ENCODE measurements around the gene GALNT4.
A peak's percentile ranks its signal among the peaks of the same experiment; 100 is the strongest.

Gene GALNT4

GRCh38 chr12:89538897-89539296 is 14.3 kb upstream of the GALNT4 start:
- DNase-seq (ENCODE audit: low read depth): no peak
- H3K4me3 ChIP-seq (replicated peaks; ENCODE audit: low read depth, low read length): no peak overlapping the region
- TF ChIP-seq CTCF (IDR thresholded peaks at IDR 0.05; ENCODE audit: low read length, missing control alignments): no peak

- TF ChIP-seq CTCF (IDR thresholded peaks at IDR 0.05; ENCODE audit: low read length, missing control alignments): no peak
- no peak overlapping the region for H3K4me3 ChIP-seq (replicated peaks; ENCODE audit: low read depth, low read length)
- DNase-seq (ENCODE audit: low read depth): no peak
These were observed 12.8 kb upstream of the GALNT4 start for GRCh38 chr12:89537389-89537788.

- H3K4me3 ChIP-seq (replicated peaks; ENCODE audit: low read depth, low read length): no peak overlapping the region
- peak; percentile 81 for DNase-seq (ENCODE audit: low read depth)
- TF ChIP-seq CTCF (IDR thresholded peaks at IDR 0.05; ENCODE audit: low read length, missing control alignments): peak; percentile 81
These were observed 5.1 kb upstream of the GALNT4 start for GRCh38 chr12:89529738-89530137.

GRCh38 chr12:89528434-89528833 is 3.8 kb upstream of the GALNT4 start:
- no peak overlapping the region for H3K4me3 ChIP-seq (replicated peaks; ENCODE audit: low read depth, low read length)
- no peak for DNase-seq (ENCODE audit: low read depth)
- no peak for TF ChIP-seq CTCF (IDR thresholded peaks at IDR 0.05; ENCODE audit: low read length, missing control alignments)

- peak; percentile 80 for DNase-seq (ENCODE audit: low read depth)
- H3K4me3 ChIP-seq (replicated peaks; ENCODE audit: low read depth, low read length): peak within 1 kb of the TSS; percentile 94
- TF ChIP-seq CTCF (IDR thresholded peaks at IDR 0.05; ENCODE audit: low read length, missing control alignments): no peak
These were observed 1.5 kb upstream of the GALNT4 start, which contains the start of gene POC1B for GRCh38 chr12:89525824-89526770. TSS of gene POC1B (minus strand) at chr12:89526047. CDS start at chr12:89525895, 152 bp downstream.

- TF ChIP-seq CTCF (IDR thresholded peaks at IDR 0.05; ENCODE audit: low read length, missing control alignments): no peak
- H3K4me3 ChIP-seq (replicated peaks; ENCODE audit: low read depth, low read length): peak overlapping the region; percentile 94
- no peak for DNase-seq (ENCODE audit: low read depth)
These were observed 768 bp upstream of the GALNT4 start for GRCh38 chr12:89525305-89525823.
